Ureter (tissue), 1 donor: ENCODE measurements around the gene TRPV5. TPM values are rescaled to one million over a fixed set of nuclear protein-coding genes. Genes with fewer than 3 reads are reported as not detected.

ENCODE experiments used
- DNase-seq: peaks from one replicate; pipeline ENCODE4 v3.0.0-alpha.2; 2020; ENCODE audit warnings: low spot score
- total RNA-seq: library from RNA; stranded (reverse); gene quantifications from one replicate; pipeline ENCODE4 v1.2.4, GENCODE V29; 2023
- donor health status: DM: yes; HTN: yes; CAD: no.

TRPV5 gene
- total RNA-seq, 1 donor from 2014 or later = not detected

- peak; percentile 42 for DNase-seq
Observed at GRCh38 chr7:142908921-142909890, 24.3 kb downstream of the TRPV5 start.

DNA sequence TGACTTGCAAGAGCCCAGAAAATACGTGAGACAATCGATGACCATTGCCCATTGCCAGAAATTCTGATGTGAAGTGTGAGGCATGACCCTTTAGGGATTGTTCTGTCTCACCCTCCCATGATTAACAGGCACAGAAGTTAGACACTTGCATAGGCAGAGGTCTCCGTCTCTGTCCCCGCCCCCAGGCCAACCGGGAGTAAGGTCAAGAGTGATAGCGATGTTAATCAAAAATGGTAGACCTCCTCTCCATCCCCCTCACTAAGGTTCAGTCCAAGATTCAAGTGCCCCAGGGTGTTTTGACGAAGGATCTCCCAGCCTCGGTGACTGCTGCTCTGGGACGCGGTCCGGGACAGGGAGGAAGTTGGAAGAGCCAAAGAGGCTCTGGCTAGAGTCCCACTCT lies 25.3 kb downstream of the TRPV5 start:
- DNase-seq = peak; percentile 20

- DNase-seq = no peak
Observed at GRCh38 chr7:142906643-142907042, 26.9 kb downstream of the TRPV5 start.

GRCh38 chr7:142905759-142906158 lies 27.8 kb downstream of the TRPV5 start:
- no peak for DNase-seq

- DNase-seq = no peak
Observed at GRCh38 chr7:142904128-142904527, 29.4 kb downstream of the TRPV5 start.

DNA sequence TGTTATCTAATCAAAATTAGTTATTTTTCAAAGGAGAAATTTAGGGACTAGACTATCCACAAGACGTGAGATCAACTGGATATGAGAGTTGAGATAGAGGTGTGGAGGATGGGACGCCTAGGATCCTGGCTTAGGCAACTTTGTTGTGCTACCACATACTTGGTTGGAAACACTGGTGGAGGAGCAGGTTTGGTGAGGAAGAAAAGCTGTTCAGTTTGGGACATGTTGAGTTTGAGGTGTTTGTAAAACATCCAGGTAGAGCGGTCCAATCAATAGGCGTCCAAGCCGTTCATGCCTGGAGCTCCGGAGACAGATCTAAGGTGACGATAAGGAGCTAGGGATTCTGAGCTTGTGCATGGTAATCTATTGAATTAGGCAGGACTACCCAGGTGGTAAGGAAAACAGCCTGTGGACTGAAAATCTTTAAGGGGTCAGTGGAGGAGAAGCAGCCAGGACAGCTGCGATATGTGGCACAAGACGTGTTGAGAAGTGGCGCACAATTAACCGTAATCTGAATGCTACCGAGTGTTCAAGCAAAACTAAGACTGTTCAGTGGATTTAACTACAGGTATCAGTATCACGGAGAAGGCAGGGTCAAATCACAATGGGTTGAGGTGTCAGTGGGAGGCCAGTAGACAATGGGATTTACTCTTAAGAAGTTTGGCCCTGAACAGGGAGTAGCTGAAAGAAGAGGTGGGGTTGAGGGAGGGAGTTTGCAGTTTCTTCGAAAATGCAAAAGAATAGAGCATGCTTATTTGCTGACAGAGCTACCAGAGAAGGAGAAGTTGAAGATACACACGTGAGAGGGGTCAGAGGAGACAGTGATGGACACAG lies 31.9 kb downstream of the TRPV5 start:
- no peak for DNase-seq

DNA sequence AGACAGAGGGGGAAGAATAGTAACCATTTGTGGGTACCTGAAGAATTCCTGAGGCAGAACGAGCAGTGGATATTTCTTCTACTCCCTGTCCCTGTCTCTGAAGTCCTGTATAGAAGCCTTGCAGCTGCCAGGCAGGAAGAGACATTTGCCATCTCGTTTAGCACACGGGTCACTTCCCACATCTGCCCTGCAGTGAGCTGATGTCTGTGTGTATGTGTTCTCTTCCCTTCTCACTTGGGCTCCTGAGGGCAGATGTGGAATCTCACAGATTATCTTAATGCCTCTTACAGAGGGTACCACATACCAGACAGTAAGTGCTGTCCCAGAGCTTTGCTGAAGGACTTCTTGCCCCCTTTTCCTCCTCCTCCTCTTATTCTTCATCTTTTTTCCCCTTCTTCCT lies 33.9 kb downstream of the TRPV5 start:
- no peak for DNase-seq

DNA sequence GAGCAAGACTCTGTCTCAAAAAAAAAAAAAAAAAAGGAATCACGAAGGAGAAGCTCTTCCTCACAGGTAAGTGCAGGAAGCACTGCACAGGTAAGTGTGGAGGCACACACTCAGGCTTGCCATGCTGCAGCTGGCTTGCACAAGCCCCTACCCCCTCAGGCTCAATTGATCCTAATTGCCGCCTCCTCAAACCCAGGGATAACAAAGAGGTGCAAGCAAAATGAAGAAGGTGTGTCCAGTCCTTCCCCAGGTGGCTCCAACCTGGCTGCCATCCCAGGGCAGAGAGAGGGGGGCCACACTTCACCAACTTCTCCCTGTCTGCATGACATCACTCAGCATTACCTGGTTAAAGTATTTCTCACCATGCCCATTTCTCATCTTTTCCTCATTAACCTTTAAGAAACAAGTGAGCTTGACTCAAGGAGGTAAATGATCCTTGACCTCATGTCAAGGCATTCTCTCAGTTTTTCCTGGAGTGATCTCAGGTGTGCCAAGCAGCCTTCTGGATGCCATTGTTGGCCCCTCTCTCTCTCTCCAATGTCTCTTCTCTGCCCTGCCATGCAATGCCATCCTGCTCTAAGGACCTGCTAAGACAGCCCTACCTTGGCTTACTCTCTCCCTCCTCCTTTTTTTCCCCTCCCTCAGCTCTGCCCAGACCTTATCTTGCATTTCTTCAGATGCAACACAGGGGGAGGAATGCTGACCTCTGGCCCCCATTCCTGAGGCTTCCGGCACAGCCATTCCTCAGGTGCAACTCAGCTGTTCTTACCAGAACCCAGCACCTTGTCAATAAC lies 35.0 kb downstream of the TRPV5 start:
- peak; percentile 40 for DNase-seq

- DNase-seq = peak; percentile 29
Observed at GRCh38 chr7:142897691-142898090, 35.9 kb downstream of the TRPV5 start.

GRCh38 chr7:142896741-142897379 lies 36.7 kb downstream of the TRPV5 start:
- peak; percentile 10 for DNase-seq

GRCh38 chr7:142896151-142896550 lies 37.4 kb downstream of the TRPV5 start:
- DNase-seq = peak; percentile 18

DNA sequence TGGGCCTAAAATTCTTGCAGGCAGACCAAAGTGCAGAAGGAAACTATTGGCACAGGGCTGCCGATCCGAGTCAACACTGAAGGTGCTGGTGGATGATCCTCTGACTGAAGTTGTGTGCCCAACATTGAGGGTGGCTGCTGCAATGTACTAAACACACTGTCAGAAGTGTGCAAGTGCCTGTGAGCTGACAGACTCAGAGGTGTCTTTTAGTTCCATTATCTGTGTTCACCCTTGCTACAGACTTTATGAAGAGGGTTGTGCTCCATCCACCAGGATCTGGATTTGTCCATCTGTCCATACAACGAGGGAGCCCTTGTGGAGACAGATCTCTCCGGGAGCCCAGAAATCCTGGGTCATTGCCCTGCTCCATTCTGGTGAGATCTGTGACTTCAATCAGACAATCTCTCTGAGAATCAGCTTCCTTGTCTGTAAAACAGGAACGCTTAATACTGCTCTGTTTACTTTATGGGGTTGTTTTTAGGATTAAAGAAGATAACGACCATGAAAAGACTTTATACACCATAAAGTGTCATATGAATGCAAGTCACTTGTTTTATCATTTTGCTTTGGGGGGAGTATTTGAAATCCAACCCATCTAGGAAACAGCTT lies 38.5 kb downstream of the TRPV5 start:
- peak; percentile 35 for DNase-seq

- peak; percentile 25 for DNase-seq
Observed at GRCh38 chr7:142894112-142894984, 39.2 kb downstream of the TRPV5 start.

DNA sequence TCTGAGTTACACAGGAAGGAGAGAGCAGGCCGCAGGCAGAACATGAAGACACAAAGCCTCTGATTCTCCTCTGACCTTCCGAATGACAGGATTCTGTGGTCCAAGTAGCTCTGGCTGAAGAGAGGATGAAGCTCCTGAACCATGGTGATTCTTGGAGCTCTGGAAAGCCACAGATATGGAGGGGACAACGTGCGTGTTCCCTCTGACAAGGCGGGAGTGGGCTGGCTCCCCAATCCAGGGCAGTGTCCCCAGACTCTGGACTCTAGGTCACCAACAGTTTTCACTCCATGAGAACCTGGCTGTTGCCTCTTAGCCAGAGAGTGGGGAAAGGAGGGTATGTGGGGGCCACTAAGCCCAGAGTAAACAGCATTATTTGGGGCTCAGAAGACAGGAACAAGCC lies 40.6 kb downstream of the TRPV5 start:
- DNase-seq = no peak

GRCh38 chr7:142891490-142892082 lies 42.0 kb downstream of the TRPV5 start:
- DNase-seq = peak; percentile 32

DNA sequence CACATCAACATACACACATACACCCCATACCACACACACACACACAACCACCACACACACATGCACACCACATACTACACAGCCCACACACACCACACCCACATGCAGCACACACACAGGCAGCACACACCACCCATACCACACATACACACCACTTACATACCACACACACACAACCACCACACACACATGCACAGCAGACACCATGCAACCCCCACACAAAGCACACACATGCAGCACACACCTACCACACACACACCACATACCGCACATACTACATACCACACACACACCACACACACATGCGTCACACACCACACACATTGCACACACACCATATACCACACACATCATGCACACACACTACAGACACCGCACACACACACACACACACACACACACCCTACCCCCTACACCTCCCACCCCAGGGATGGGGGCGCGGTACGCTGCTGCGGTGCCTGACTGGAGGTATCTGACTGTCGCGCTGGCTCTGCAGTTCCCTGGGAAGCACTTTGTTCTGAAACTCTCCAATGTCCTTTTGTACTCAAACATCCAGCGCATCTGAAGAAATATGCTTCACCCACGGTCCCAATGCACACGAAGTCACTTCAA lies 42.6 kb downstream of the TRPV5 start:
- DNase-seq = peak; percentile 12

GRCh38 chr7:142889816-142890215 lies 43.7 kb downstream of the TRPV5 start:
- DNase-seq = peak; percentile 25

DNA sequence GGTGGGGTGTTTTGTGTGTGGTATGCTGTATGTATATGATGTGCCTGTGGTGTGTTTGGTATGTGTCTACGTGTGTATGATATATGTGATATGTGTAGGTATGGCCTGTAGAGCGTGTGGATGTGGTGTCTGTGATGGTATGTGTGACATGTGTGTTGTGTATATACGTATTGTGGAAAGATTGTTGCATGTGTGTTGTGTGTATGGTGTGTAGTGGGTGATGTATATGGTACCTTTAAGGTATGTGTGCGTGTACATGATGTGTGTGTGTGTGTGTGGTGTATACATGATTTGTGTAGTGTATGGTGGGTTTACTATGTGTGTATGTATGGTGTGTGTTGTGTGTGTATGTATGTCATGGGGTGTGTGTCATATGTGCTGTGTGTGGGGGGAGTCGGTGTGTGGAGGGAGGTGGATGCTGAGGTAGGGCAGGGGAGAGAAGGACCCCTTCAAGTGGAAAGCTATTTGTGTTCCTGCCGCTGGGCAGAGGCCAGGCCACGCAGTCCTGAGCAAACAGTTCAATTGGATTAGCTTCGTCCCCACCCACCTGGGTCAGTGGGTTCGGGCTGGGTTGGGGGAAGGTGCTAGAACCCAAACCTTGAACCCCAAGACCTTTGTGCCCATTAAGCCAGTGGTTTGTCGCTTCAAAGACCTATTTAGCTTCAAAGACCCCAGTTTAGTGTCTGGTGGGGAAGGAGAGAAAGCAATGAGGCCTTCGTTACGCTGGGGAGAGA lies 46.1 kb downstream of the TRPV5 start:
- peak; percentile 17 for DNase-seq
